Type B pancreatic cell (in vitro differentiated cells): Measurements from ENCODE around the gene CAMK1. TPM values are rescaled to one million over a fixed set of nuclear protein-coding genes. Genes with fewer than 3 reads are reported as not detected.

Source experiments
- DNase-seq: peaks from one replicate; pipeline ENCODE4 v3.0.0; 2021; ENCODE audit warnings: mixed read lengths; ENCODE audit not compliant: unreplicated experiment; ENCODE audit errors: extremely low spot score
- H3K27ac Mint-ChIP-seq: 2 replicates; pipeline ENCODE4 v1.8.0; 2021; ENCODE audit warnings: mild to moderate bottlenecking, mixed read lengths
- H3K27me3 Mint-ChIP-seq: 2 replicates; pipeline ENCODE4 v1.8.0; 2021; ENCODE audit warnings: mixed read lengths
- H3K36me3 Mint-ChIP-seq: 2 replicates; pipeline ENCODE4 v1.8.0; 2021; ENCODE audit warnings: mixed read lengths
- H3K4me1 Mint-ChIP-seq: one replicate; pipeline ENCODE4 v1.8.0; 2021; ENCODE audit warnings: mixed read lengths; ENCODE audit not compliant: unreplicated experiment
- H3K4me3 Mint-ChIP-seq: 2 replicates; pipeline ENCODE4 v1.8.0; 2021; ENCODE audit warnings: mild to moderate bottlenecking, mixed read lengths
- H3K9me3 Mint-ChIP-seq: 2 replicates; pipeline ENCODE4 v1.8.0; 2021; ENCODE audit warnings: mixed read lengths
- total RNA-seq: library from RNA; stranded (reverse); gene quantifications from 2 replicates; pipeline ENCODE4 v1.2.1, GENCODE V29; 2021; ENCODE audit warnings: low replicate concordance
- TF ChIP-seq, protein P1 (sequence below): fragments of 200-600 bp; sonication (generic); conservative IDR thresholded peaks from 2 replicates; pipeline ENCODE4 v1.5.0; 2021; ENCODE audit warnings: antibody characterized with exemption, mild to moderate bottlenecking

The CAMK1 gene
- total RNA-seq, 1 donor from 2014 or later: 9.1 TPM

DNA sequence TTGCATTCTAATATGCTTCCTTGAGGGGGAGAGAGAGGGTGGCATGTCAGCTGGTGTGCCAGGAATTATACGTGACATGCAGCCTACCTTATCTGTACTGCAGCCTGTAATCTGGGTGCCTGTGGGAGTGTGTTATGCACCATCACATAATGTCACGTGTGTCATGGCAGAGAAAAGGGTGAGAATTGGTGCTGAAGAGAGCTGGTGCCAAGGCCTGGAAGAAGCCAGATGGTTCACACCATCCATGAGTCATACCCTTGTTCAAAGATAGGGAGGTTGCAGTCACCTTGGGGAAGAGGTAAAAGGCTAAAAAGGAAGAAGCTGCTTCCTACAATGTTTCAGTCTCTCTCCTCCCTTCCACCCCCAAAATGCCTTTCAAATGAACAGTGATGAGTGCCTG, 32.9 kb downstream of the CAMK1 start:
- TF ChIP-seq, protein P1, sequence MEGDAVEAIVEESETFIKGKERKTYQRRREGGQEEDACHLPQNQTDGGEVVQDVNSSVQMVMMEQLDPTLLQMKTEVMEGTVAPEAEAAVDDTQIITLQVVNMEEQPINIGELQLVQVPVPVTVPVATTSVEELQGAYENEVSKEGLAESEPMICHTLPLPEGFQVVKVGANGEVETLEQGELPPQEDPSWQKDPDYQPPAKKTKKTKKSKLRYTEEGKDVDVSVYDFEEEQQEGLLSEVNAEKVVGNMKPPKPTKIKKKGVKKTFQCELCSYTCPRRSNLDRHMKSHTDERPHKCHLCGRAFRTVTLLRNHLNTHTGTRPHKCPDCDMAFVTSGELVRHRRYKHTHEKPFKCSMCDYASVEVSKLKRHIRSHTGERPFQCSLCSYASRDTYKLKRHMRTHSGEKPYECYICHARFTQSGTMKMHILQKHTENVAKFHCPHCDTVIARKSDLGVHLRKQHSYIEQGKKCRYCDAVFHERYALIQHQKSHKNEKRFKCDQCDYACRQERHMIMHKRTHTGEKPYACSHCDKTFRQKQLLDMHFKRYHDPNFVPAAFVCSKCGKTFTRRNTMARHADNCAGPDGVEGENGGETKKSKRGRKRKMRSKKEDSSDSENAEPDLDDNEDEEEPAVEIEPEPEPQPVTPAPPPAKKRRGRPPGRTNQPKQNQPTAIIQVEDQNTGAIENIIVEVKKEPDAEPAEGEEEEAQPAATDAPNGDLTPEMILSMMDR: no peak
- Mint-ChIP-seq H3K27me3 (no peaks in the 10 kb centered on the region), H3K36me3 (peaks cover 5% of the 10 kb centered on the region), H3K27ac (no peak overlapping the region), H3K9me3 (no peaks in the 10 kb centered on the region), H3K4me1 (peaks cover 16% of the 10 kb centered on the region), H3K4me3 (no peak overlapping the region)
- DNase-seq: no peak

DNA sequence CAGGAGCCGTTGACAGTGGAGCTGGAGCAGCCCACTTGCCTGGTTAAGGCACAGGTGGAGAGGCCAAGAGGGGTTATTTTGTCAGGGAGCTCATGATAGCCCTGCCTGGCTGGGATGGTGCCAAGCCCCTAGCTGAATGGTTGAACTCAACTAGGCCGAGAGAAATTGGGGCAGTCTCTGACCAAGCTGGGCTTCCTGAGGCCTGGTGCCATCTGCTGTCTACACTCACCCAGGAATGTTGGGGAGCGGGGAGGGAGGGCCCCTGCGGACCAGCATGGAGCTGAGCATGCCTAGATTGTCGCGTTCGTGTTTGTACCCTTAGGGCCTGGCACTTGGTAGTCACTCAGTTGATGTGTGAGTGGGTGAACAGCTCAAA, 37.0 kb downstream of the CAMK1 start:
- H3K27ac Mint-ChIP-seq: peak overlapping the region; percentile 92
- peaks cover 22% of the 10 kb centered on the region for H3K4me1 Mint-ChIP-seq
- no peaks in the 10 kb centered on the region for H3K36me3 Mint-ChIP-seq
- H3K27me3 Mint-ChIP-seq: peaks cover 6% of the 10 kb centered on the region
- no peaks in the 10 kb centered on the region for H3K9me3 Mint-ChIP-seq
- TF ChIP-seq, protein P1: no peak
- H3K4me3 Mint-ChIP-seq: peak overlapping the region; percentile 94
- DNase-seq: no peak

DNA sequence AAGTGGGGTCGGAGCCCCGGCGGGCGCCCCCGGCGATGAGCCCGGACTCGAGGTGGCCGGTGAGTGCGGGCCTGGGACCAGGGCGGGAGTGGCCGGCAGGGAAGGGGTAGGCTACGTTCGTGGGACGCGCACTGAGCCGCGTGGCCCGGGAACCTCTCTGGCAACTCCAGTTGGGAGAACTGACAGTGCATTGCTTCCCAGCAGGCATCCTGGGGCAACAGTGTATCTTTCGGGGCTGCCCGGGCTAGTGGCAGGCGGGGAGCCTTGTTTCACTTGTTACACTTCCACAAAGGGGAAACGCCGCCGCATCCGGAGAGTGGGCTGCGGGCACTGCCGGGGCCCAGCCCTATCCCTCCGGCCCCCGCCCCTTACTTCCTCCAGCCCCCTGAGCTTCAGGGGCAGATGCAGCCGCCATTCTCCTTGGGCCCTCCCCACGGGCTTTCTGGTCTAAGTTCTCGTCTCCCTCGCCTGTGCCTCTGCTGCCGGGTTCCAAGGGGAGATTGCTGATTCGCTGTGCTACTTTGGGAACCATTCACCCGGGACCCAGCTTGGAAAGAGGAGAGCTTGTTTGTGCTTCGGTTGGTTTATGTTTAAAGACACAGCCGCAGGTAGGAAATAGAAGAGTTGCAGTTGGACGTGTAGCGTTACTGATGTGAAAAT, 37.5 kb downstream of the CAMK1 start:
- peaks cover 22% of the 10 kb centered on the region for H3K4me1 Mint-ChIP-seq
- H3K9me3 Mint-ChIP-seq: no peaks in the 10 kb centered on the region
- H3K27ac Mint-ChIP-seq: peak overlapping the region; percentile 92
- H3K36me3 Mint-ChIP-seq: no peaks in the 10 kb centered on the region
- DNase-seq: no peak
- H3K27me3 Mint-ChIP-seq: peaks cover 11% of the 10 kb centered on the region
- peak overlapping the region; percentile 94 for H3K4me3 Mint-ChIP-seq
- TF ChIP-seq, protein P1: no peak

DNA sequence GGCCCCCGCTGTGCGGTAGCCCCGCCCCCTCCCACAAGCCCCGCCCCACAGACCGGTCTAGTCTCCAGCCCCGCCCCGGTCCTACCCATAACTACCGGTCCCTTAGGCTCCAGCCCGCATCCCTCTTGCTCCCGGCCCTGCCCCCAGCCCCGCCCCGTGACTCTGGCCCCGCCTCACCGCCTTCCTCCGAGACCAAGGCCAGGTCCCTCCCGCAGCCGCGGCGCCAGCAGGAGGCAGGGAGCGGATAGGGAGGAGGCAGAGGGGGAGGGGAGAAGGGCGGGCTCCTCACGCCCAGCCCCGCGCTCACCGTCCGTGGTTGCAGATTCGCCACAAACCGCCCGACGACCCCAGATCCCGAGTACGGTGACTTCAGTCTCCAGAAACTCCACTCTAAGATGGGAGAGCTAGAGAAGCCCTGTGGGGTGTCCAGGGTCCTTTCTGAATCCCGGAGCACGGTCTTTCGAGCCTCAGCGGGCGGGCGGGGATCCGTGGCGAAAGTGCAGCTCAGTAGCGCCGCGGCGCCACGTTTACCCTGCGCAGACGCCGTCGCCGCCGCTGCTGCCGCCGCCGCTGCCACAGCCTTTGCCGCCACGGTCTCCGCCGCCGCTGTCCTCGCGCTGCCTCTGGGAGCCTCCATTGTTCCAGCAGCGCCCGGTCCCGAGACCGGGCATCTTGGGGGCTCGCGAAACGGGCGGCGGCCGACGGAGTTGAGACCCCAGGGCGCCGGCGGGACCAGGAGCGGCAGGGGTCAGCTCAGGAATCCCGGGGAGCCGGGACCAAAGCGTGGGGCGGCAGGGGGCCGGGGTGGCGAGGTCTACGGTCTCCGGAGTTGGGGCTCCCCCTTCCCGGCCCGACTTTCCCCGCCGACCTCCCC, 38.3 kb downstream of the CAMK1 start, which contains the start of gene BRPF1:
TSS of gene BRPF1 (plus strand) at position 530 of the 874 bp plus-strand sequence. CDS start 2,406 bp downstream, outside the sequence.
- no peaks in the 10 kb centered on the region for H3K36me3 Mint-ChIP-seq
- TF ChIP-seq, protein P1: no peak
- peaks cover 19% of the 10 kb centered on the region for H3K27me3 Mint-ChIP-seq
- peak within 1 kb of the TSS; percentile 94 for H3K4me3 Mint-ChIP-seq
- DNase-seq: peak; percentile 100
- no peaks in the 10 kb centered on the region for H3K9me3 Mint-ChIP-seq
- H3K4me1 Mint-ChIP-seq: peaks cover 22% of the 10 kb centered on the region
- H3K27ac Mint-ChIP-seq: peak within 1 kb of the TSS; percentile 92

DNA sequence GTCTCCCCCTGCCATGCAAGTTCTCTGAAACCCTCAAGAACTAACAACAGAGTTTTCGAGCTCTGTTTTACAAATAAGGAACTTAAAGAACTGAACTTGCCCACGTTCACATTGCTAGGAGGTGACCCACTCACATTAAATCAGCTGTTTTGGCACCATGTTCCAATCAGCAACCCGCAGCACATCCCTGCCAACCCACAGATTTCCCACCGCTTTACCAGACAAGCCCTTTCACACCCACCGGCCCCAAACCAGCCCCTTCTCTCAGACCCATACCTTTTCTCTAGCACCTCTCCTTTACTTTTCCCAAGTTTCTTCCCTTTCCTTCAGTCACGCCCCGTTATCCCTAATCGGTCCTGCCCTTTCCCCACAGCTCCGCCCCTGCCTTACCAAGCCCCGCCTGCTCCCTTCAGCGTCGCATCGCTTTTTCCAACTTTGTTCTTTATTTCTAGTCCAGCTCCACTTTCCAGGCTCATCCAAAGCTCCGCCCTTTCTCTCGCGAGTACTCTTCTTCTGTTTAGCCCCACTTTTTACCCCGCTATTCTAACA, 39.0 kb downstream of the CAMK1 start:
- Mint-ChIP-seq H3K9me3 (no peaks in the 10 kb centered on the region), H3K4me3 (peak overlapping the region; percentile 92), H3K27me3 (peaks cover 24% of the 10 kb centered on the region), H3K36me3 (no peaks in the 10 kb centered on the region), H3K27ac (peak overlapping the region; percentile 92), H3K4me1 (peaks cover 22% of the 10 kb centered on the region)
- no peak for DNase-seq
- TF ChIP-seq, protein P1: peak; percentile 8
